GM23248 (cell line): ENCODE measurements around the gene MYO1E.

Source experiments
- EZH2 ChIP-seq: fragments of 200-600 bp; sonication (generic); IDR thresholded peaks from 2 replicates; pipeline ENCODE4 v1.6.1; 2018; ENCODE audit warnings: antibody characterized with exemption, mild to moderate bottlenecking; ENCODE audit not compliant: insufficient read depth, poor library complexity, severe bottlenecking
- EZH2phosphoT487 ChIP-seq: fragments of 200-600 bp; sonication (generic); IDR thresholded peaks from 2 replicates; pipeline ENCODE4 v1.6.1; 2018; ENCODE audit warnings: antibody characterized with exemption, moderate library complexity, mild to moderate bottlenecking, low read depth; ENCODE audit not compliant: insufficient read depth

DNA sequence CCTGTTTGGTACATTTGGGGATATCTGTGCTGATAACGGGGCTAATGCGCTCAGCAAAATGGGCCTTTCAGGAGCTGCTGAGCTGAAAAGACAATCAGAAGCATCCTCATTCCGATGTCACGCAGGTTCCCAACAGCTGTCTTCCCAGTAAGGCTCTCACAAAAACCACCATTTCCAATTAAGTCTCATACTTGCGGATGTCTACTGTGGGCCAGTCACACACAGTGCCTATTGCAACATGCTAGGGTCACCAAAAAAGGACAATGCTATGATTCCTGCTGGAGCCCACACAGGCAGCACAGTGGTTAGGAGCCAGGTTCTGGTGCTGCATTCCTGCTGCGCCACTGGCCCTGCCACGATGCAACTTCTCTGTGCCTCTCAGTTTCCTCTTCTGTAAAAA, 182.4 kb downstream of the MYO1E start:
- no peak for TF ChIP-seq EZH2
- TF ChIP-seq EZH2phosphoT487: no peak
